Measurements from ENCODE around the gene ANKH.

ANKH gene

GRCh38 chr5:14790911-14791310 lies 80.7 kb downstream of the ANKH start:
- DNase-seq (ENCODE audit: low spot score) = no peak

- no peak for DNase-seq (ENCODE audit: low spot score)
These were observed 81.4 kb downstream of the ANKH start for GRCh38 chr5:14790220-14790619.

DNA sequence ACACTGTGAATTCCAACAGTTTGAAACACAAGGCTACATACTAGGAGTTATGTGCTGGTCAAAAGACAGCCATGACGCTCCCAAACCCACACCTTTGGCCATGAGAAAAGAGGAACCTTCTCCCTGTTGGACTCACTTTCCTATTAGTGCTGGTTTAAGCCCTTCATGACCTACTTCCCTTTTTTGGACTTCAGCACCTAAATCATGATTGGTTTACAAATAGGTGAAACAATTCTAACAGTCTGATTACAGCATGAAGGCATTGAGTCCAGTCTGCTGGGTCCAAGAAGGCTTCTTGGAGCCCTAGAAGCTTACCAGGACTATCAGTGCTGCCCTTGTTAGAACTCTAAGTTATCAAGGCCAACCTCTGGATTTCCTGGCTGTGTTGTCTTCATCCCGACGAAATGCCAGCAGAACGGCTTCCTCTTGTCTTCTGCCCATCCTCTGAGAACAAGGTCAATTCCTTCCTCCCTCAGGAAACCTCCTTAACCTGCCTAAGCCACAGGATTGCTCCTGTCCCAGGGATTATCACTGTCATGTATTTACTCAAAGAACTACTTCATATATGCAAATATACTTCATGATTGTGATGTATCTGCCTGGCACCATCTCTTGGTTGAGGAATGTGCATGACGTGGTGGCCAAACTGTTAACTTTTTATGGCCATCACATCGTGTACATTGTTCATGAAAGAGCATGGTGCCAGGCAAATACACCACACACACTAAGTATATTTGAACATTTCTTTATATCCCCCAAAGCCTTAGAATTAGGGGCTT lies 83.6 kb downstream of the ANKH start:
- no peak for DNase-seq (ENCODE audit: low spot score)

DNA sequence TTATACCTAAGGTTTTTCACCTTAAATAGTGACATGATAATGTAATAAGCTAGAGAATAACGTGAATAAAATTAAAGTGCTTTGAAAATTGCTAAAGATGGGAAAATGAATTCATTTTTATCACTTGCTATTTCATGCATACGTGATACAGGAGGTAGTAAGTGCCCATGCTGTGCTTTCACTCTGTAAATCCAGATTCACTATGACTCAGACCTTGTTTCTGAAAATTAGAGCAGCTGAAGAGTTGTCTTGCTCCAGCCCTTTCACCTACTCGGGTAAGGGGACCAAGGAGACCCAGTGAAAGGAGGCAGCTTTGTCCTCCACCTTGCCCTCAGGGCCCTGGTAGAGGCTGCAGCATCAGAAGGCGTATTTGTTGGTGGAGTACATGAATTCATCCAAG lies 87.9 kb downstream of the ANKH start:
- DNase-seq (ENCODE audit: low spot score) = no peak

DNA sequence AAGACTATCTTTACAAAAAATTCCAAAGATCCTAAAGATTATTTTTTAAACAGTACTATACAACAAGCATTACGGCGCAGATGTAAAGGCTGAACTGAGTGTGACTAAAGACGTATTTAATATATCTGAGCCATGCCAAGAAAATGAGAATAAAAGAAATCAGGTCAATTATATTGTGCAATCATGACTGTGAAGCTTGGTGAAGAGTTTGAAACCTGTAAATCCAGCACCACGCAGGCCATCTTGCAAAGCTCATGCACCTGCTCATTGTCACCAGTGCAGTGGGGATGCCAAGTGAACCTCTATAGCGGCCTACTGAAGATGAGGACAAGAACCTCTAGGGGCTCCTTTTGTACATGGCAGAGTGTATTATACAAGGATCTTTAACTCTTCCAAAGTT lies 89.0 kb downstream of the ANKH start:
- DNase-seq (ENCODE audit: low spot score) = no peak

DNA sequence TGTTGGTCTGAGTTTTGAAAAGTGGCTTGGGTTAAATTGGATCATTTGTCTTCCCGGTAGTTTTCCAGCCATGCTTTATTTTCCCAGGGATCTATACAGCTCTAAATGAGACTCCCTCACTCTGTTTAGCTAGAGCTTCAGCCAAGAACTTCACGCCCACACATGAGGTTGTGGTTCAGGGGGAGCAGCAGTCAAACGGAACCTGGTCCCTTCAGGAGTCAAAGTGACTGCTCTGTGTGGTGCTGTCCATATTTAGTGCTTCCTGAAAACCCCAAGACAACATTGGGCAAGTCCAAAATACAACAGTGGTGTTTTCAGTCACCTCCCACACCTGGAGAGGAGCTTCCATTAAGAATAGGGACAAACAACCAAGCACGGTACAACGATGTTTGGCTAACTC lies 90.5 kb downstream of the ANKH start:
- DNase-seq (ENCODE audit: low spot score) = no peak

- DNase-seq (ENCODE audit: low spot score) = no peak
These were observed 91.6 kb downstream of the ANKH start for GRCh38 chr5:14779975-14780374.

DNA sequence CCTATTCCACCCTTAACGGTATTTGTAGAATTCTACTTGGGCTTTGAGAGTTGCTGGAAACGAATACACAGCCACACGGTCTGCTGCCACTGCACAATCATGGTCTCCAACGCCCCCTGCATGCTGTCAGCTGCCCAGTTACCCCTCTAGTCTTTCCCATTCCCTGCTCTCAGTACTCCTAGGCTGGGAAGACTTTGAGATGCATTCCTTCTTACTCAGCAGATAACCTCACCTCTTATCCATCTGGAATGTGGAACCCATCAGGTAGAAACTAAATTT lies 92.8 kb downstream of the ANKH start:
- DNase-seq (ENCODE audit: low spot score) = no peak

DNA sequence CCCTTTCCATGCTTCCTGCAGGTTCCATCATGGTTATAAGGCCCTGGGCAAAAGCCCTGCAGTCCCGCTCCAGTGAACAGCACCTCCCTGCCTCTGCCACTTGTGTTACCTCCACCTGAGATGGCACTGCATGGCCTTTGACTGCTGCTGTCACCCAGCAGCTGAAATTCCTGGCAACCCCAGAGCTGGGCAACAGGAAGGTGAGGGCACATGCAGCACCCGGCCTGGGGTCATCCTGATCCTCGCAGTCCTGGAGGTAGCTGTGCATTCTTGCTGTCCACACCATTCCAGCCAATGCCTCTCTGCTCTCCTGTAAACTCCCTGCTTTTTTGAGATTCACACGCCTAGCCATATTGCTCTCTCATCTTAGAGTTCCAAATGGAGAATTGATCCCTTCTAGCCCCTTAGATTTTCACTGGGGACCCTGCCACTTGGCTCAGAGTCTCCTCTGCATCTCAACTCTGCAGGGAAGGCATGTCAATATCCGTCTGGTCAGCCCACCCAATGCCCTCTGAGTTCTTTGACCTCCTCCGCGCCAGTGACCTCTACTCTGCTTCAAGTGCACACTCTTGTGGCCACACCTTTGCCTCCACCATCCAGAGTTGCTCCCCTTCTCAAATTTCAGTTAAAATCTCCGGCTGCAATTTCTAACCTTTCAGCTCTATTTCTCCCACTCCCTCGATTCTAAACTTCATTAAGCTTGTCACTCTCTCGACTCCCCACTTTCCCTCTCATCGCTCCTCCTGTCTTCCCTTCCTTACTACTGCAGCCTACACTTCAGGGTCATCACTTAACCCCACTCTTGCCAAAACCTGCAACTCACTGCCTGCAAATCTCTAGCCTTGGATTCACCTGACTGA lies 93.4 kb downstream of the ANKH start:
- no peak for DNase-seq (ENCODE audit: low spot score)

DNA sequence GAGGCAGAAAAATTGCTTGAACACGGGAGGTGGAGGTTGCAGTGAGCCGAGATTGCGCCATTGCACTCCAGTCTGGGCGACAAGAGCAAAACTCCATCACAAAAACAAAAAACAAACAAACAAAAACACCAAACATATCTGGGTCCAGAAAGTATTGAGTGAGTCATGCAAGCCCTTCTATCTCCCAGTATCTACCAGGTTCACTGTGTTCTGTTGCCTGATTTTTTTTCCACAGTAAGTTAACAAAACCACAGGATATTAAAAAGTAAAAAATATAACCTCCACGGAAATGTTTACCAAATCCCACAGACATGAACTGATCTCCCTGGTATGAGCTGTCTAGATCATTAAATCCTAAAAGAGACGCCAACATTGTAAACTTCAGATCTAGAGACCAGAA lies 94.4 kb downstream of the ANKH start:
- no peak for DNase-seq (ENCODE audit: low spot score)

- no peak for DNase-seq (ENCODE audit: low spot score)
These were observed 95.0 kb downstream of the ANKH start for GRCh38 chr5:14776602-14777001.

DNA sequence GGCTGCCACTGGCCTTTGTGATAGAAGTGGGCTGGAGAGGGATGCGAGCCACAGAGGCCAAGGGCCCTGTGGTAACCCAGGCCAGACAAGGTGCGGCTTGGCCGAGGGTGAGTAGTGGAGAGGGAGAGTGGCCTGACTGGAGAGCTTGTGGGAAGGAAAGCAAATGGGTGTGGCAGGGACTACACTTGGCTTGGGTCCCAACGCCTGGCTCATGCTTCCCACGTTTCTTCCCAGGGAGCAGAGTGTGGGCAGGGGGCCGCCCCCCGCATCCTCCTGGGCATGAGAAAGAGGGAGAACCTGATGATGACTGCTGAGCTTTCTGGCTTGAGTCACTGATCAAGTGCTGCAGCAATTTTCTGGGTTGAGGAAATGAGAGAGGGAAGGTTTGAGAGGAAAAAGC lies 95.7 kb downstream of the ANKH start:
- DNase-seq (ENCODE audit: low spot score) = no peak

DNA sequence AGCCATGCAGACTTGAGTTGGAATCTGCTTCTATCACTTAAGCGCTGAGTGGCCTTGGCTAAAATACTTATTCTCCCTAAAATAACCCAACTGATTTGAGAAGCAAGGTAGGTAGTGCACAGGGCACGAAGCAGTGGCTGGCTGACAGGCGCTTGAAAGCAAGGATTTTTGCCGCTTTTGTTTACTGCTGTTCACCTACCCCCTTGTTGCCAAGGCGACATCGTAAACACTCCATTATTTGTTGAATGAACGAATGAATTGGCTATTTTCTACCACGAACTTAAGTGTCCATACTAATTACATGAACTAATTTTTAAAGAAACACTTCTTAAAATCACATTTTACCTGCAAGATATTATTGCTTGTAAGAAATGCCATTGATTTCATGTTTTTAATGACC lies 98.0 kb downstream of the ANKH start:
- no peak for DNase-seq (ENCODE audit: low spot score)

DNA sequence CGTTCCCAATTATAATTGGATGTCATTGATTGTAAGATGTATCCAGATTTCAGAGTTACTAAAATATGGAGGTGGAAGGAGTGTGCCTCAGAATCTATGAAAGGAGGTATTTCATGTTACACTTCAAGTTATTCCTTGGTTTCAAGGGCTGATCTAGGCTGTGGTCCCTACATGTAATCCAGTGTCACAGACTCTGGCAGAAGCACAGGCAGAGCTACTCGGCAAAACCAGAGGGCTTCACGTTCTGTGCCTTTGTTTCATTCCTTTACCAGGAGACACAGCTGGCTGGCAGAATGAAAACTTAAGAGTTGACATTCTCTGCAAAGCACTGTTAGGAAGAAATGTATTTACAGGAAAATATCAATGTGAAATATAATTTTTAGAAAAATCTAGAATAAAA lies 99.6 kb downstream of the ANKH start:
- DNase-seq (ENCODE audit: low spot score) = no peak

- DNase-seq (ENCODE audit: low spot score) = no peak
These were observed 100.4 kb downstream of the ANKH start for GRCh38 chr5:14771189-14771588.

DNA sequence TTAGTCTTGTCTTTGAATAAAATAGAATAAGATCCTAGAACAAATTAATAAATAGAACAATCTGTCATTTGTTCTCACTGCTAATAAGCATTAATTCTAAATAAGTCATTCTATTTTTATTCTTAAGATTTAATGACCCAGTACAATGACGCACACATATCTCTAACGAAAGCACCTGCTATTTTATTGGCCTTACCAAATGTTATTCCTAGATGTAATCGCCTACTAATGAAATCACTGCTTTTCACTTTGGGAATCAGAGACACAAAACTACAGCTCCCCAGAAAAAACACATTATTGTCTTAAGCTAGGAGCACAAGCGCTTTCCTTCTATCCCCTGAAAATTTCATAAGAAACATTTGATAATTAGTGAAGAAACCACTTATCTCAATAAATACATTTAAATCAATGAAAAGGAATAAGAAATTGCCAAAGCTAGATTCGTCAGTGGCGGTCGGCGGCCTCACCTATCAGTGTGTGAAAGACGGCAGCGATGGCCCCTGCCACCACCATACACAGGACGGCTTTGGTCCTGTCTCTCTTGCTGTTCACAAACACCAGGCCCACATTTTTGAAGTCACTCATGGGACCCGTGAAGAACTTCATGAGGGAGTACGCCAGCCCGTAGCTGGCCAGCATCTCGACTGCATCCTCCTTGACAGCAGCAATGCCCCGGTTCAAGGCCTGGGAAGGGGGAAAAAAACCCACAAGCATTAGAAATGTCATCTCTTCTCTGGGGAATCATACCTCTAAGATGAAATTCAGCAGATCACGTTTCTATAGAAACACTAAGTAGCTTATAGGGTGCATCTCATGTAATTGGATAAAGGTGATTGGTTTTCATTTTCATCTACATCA lies 102.8 kb downstream of the ANKH start:
- DNase-seq (ENCODE audit: low spot score) = no peak

GRCh38 chr5:14767735-14768507 lies 103.7 kb downstream of the ANKH start:
- DNase-seq (ENCODE audit: low spot score) = no peak

DNA sequence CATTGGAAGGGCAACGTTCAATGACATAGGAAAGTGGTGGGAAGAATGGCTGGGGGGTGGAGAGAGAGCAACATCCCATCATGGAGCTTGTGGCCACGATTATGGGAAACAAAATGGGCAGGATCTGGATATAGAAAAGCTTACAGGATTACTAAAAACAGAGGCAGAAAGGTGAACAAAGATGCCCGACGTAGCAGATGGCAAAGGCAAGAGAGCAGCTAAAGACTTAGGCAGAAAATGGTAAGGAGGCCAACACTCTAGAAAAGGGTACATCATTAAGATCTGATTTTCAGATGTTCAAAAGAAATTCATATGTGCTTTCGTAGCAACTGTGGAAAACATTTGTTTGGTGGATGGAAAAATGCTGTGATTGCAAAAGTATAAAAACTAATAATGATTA lies 104.5 kb downstream of the ANKH start:
- no peak for DNase-seq (ENCODE audit: low spot score)

DNA sequence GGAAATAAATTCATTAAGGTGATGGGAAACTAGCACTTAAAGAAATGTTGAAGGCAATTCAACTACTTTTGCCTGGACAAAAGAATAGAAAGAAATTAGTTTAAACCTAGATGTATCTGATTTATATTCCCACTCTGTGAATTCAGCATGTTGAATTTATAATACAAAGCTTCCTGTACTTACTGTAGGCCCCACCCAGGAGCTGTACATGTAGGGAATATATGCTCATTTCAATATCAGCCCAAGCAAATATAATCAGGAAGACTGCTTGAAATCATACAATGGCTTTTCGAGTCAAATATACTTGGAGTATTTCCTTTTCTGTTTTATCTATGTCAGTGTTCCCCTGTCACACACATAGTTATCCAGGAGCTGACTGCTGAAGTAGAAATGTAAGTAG lies 105.0 kb downstream of the ANKH start:
- no peak for DNase-seq (ENCODE audit: low spot score)

GRCh38 chr5:14765587-14765986 lies 106.0 kb downstream of the ANKH start:
- no peak for DNase-seq (ENCODE audit: low spot score)

DNA sequence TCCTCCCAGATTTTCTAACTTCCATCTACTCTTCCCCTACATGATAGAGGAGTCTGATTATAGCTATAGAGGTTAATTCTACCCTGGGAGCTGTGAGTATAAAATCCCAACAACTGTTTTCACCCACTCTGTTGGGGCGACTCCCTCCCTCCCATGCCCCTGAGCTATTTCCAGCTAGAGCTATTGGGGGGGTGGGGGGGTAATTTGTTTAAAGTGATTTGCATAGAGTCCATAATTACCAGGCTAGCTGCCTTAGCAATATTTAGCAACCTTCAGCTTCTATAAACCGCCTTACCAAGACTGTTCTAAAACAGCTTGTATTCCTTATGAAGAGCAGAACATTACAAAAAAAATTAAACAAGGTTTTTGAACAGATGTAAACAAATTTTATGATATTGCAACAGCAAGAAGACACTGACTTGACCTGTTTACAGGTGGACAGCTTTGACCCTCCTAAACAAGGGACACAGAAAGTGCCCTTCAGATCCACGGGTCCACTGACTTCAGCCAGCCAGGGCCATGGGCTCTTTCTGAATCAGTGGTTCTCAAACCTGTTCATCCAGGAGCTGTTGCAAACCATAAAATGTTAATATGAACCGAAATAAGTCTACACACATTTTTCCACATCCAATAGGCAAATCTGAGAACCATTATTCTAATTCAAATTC lies 108.9 kb downstream of the ANKH start:
- DNase-seq (ENCODE audit: low spot score) = no peak

Measured in left forelimb (tissue), 1 donor.